GM12891 (cell line): ENCODE measurements around the gene VAV3.

Experiments used
- DNase-seq: peaks from one replicate; pipeline ENCODE4 v3.0.0; 2011; ENCODE audit warnings: low spot score; ENCODE audit not compliant: insufficient read length
- FAIRE-seq: peaks from 2 replicates; lab custom pipeline; 2011; peaks lifted over from hg19 to GRCh38; lab: Jason Lieb, UNC
- PAX5 ChIP-seq: IDR thresholded peaks from 2 replicates; pipeline ENCODE4 v1.6.1; 2011; ENCODE audit warnings: low read length, moderate library complexity, mild to moderate bottlenecking; ENCODE audit not compliant: insufficient read depth, severe bottlenecking
- POLR2A ChIP-seq: IDR thresholded peaks from 2 replicates; pipeline ENCODE4 v1.6.1; 2011; ENCODE audit warnings: low read depth, low read length, control low read depth
- POLR2AphosphoS5 ChIP-seq: IDR thresholded peaks from 2 replicates; pipeline ENCODE4 v1.6.1; 2011; ENCODE audit warnings: low read depth, low read length, control low read depth
- POU2F2 ChIP-seq: IDR thresholded peaks from 2 replicates; pipeline ENCODE4 v1.6.1; 2011; ENCODE audit warnings: low read depth, mild to moderate bottlenecking, control low read depth, low read length, moderate library complexity
- SPI1 ChIP-seq: IDR thresholded peaks from 2 replicates; pipeline ENCODE4 v1.6.1; 2011; ENCODE audit warnings: low read depth, low read length, control low read depth
- TAF1 ChIP-seq: IDR thresholded peaks from 2 replicates; pipeline ENCODE4 v1.6.1; 2011; ENCODE audit warnings: low read depth, low read length, control low read depth

Gene VAV3

DNA sequence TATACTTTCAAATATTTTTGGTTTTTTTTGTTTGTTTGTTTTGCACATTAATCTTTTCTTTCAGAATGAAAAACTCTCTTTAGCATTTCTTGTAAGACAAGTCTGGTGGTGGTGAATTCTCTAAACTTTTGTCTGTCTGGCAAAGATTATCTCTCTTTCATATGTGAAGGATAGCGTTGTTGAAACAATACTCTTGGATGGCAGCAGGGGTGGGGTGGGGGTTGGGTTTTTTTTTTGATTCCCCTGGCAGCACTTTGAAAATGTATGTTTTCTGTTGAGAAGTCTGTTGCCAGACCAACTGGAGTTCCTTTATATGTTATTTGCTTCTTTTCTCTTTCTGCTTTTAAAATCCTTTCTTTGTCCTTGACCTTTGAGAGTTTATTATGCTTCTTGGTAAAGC is 160.2 kb downstream of the VAV3 start:
- FAIRE-seq: no peak
- no peak for DNase-seq
- TF ChIP-seq POU2F2 (no peak), TAF1 (no peak), POLR2A (no peak), SPI1 (no peak), PAX5 (no peak), POLR2AphosphoS5 (no peak)

DNA sequence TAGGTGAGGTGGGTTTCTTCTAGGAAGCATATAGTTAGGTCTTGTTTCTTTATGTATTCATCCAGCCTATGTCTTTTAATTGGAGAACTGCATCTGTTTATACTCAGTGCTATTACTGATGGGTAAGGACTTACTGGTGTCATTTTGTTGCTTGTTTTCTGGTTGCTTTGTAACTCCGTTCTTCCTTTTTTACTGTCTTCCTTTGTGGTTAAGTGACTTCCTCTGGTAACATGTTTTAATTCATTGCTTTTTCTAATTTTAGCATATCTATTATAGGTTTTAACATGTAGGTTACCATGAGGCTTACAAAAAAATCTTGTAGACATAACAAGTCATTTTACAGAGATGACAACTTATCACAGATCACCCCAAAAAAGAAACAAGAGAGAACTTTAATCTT is 160.8 kb downstream of the VAV3 start:
- no peak for FAIRE-seq
- TF ChIP-seq PAX5: no peak
- no peak for TF ChIP-seq POU2F2
- TF ChIP-seq POLR2AphosphoS5: no peak
- no peak for TF ChIP-seq POLR2A
- no peak for TF ChIP-seq TAF1
- TF ChIP-seq SPI1: no peak

DNA sequence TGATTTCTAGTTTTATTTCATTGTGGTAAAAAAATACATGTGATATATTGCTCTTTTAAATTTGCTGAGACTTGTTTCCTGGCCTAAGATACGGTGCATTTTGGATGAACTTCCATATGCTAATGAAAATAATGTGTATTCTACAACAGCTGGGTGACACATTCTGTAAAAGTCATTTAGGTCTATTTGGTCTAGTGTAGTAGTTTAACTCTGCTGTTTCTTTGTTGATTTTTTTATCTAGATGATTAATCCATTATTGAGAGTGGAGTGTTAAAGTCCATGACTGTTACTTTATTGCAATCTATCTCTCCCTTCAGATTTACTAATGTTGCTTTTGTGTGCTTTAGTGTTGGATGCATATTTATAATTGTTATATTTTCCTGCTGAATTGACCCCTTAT is 161.4 kb downstream of the VAV3 start:
- TF ChIP-seq POLR2A: no peak
- FAIRE-seq (no peak), DNase-seq (no peak)

More for the DNA sequence above, 160.8 kb downstream of the VAV3 start:
- no peak for DNase-seq

GRCh38 chr1:107802654-107803053 is 162.3 kb downstream of the VAV3 start:
- no peak for TF ChIP-seq POLR2AphosphoS5
- TF ChIP-seq POLR2A: no peak
- TF ChIP-seq SPI1: no peak
- TF ChIP-seq PAX5: no peak
- no peak for TF ChIP-seq TAF1
- TF ChIP-seq POU2F2: no peak
- FAIRE-seq: no peak
- DNase-seq: no peak

- no peak for DNase-seq
- TF ChIP-seq PAX5 (no peak), TAF1 (no peak), SPI1 (no peak), POU2F2 (no peak), POLR2A (no peak), POLR2AphosphoS5 (no peak)
- FAIRE-seq: no peak
Observed at GRCh38 chr1:107795994-107796393, 169.0 kb downstream of the VAV3 start.

- DNase-seq: no peak
- TF ChIP-seq TAF1 (no peak), POLR2A (no peak), POU2F2 (no peak), SPI1 (no peak), PAX5 (no peak), POLR2AphosphoS5 (no peak)
- FAIRE-seq: no peak
Observed at GRCh38 chr1:107795441-107795840, 169.5 kb downstream of the VAV3 start.

- TF ChIP-seq POU2F2 (no peak), TAF1 (no peak), PAX5 (no peak)
- DNase-seq (no peak), FAIRE-seq (no peak)
Observed at GRCh38 chr1:107794571-107794970, 170.4 kb downstream of the VAV3 start.

GRCh38 chr1:107793896-107794453 is 171.0 kb downstream of the VAV3 start:
- TF ChIP-seq POLR2AphosphoS5 (no peak), SPI1 (no peak), POLR2A (no peak), POU2F2 (no peak), TAF1 (no peak), PAX5 (no peak)
- DNase-seq: no peak
- FAIRE-seq: no peak

DNA sequence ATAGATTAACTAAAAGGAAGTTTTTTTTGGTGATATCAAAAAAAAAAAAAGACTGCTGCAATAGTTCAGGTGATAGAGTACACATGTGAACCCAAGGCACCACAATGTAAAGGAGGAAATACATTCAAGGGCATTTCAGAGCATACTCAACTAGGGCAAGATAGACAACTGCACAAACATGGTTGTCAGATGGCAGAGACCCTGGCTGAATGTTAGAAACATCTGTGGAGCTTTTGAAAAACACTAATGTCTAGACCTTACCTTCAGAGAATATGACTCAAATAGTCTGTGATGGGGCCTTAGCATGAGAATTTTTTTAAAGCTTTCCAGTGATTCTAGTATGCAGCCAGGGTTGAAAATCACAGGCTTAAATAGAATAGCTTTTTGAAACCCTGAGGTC is 173.6 kb downstream of the VAV3 start:
- DNase-seq: no peak
- FAIRE-seq: no peak
- TF ChIP-seq PAX5: no peak
- TF ChIP-seq TAF1: no peak

DNA sequence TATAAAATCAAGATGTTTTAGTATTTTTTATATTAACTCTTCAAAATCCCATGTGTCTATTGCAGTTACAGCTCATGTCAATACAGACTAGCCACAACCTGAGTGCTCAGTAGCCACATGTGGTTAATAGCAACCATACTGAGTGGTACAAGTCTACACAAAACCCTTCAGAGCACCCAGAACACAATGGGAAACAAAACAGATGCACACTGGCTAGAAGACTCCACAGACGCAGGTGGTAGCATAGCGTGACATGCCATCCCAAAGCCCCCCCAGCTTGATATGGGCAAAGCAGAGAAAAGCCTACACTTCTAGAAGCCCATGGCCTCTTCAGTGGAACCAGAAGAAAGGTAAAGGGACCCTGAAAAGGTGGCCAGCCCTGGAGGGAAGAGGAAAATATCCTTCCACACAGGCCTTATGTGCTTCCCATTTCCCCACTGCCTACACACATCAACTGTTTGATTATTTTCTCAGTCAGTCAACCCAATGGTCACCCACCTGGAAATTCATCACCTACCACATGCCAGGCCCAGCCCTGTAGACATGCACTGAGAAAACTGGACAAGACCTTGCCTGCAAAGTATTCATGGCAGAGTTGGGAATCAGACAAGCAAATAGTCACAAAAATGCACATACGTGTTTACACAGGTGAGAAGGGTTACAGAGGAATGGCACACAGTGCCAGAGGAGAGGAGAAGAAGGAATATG is 175.0 kb downstream of the VAV3 start:
- DNase-seq (no peak), FAIRE-seq (no peak)
- TF ChIP-seq POLR2AphosphoS5 (no peak), PAX5 (no peak), POU2F2 (no peak), TAF1 (no peak), POLR2A (no peak), SPI1 (no peak)
